H9 (cell line): Measurements from ENCODE around the gene PPP1R26. TPM values are rescaled to one million over a fixed set of nuclear protein-coding genes. Genes with fewer than 3 reads are reported as not detected.

Source experiments
- DNase-seq: peaks from one replicate; pipeline ENCODE4 v3.0.0-alpha.2; 2017
- H2AFZ ChIP-seq: one replicate; pipeline ENCODE4 v1.6.1; 2013; ENCODE audit warnings: mild to moderate bottlenecking, low read length, control low read depth, moderate library complexity
- H2AK5ac ChIP-seq: 2 replicates; pipeline ENCODE4 v1.6.1; 2013; ENCODE audit warnings: low read length, control low read depth, mixed read lengths; ENCODE audit not compliant: insufficient read length
- H2BK120ac ChIP-seq: one replicate; pipeline ENCODE4 v1.6.1; 2013; ENCODE audit warnings: low read depth, mild to moderate bottlenecking, low read length, control low read depth, inconsistent platforms; ENCODE audit not compliant: poor library complexity, severe bottlenecking
- H2BK12ac ChIP-seq: 2 replicates; pipeline ENCODE4 v1.6.1; 2013; ENCODE audit warnings: low read length, control low read depth, mixed read lengths, low read depth; ENCODE audit not compliant: insufficient read length
- H2BK15ac ChIP-seq: 2 replicates; pipeline ENCODE4 v1.6.1; 2013; ENCODE audit warnings: low read depth, low read length, control low read depth
- H2BK20ac ChIP-seq: one replicate; pipeline ENCODE4 v1.6.1; 2013; ENCODE audit warnings: low read depth, mild to moderate bottlenecking, low read length, control low read depth, inconsistent platforms; ENCODE audit not compliant: poor library complexity, severe bottlenecking
- H2BK5ac ChIP-seq: 2 replicates; pipeline ENCODE4 v1.6.1; 2013; ENCODE audit warnings: low read length, control low read depth, mixed read lengths; ENCODE audit not compliant: insufficient read length
- H3K14ac ChIP-seq: 2 replicates; pipeline ENCODE4 v1.6.1; 2013; ENCODE audit warnings: low read length, control low read depth; ENCODE audit not compliant: insufficient read depth
- H3K18ac ChIP-seq: 2 replicates; pipeline ENCODE4 v1.6.1; 2013; ENCODE audit warnings: low read depth, mild to moderate bottlenecking, mixed read lengths, low read length, control low read depth; ENCODE audit not compliant: insufficient read length
- H3K23ac ChIP-seq: 2 replicates; pipeline ENCODE4 v1.6.1; 2013; ENCODE audit warnings: low read length, control low read depth, mixed read lengths, low read depth; ENCODE audit not compliant: insufficient read length
- H3K23me2 ChIP-seq: 2 replicates; pipeline ENCODE4 v1.6.1; 2013; ENCODE audit warnings: low read depth, mild to moderate bottlenecking, mixed read lengths, low read length, control low read depth; ENCODE audit not compliant: insufficient read length, poor library complexity, severe bottlenecking
- H3K27ac ChIP-seq: 2 replicates; pipeline ENCODE4 v1.5.1; 2013; ENCODE audit warnings: low read length, control low read depth, mixed read lengths, low read depth; ENCODE audit not compliant: insufficient read length
- H3K27me3 ChIP-seq: 2 replicates; pipeline ENCODE4 v1.6.1; 2013; ENCODE audit warnings: low read length, control low read depth, inconsistent platforms; ENCODE audit not compliant: insufficient read depth
- H3K4ac ChIP-seq: 2 replicates; pipeline ENCODE4 v1.6.1; 2013; ENCODE audit warnings: low read depth, mild to moderate bottlenecking, control low read depth, inconsistent platforms, low read length, moderate library complexity
- H3K4me1 ChIP-seq: 2 replicates; pipeline ENCODE4 v1.6.1; 2013; ENCODE audit warnings: low read length, control low read depth, inconsistent platforms; ENCODE audit not compliant: insufficient read depth
- H3K4me2 ChIP-seq: 2 replicates; pipeline ENCODE4 v1.6.1; 2013; ENCODE audit warnings: low read length, control low read depth, mixed read lengths; ENCODE audit not compliant: insufficient read length, insufficient read depth
- H3K56ac ChIP-seq: 2 replicates; pipeline ENCODE4 v1.6.1; 2013; ENCODE audit warnings: low read depth, mild to moderate bottlenecking, mixed read lengths, low read length, control low read depth; ENCODE audit not compliant: insufficient read length
- H3K79me1 ChIP-seq: 2 replicates; pipeline ENCODE4 v1.6.1; 2013; ENCODE audit warnings: low read depth, mild to moderate bottlenecking, moderate library complexity, low read length, control low read depth, inconsistent platforms; ENCODE audit not compliant: insufficient read depth, poor library complexity, severe bottlenecking
- H3K79me2 ChIP-seq: 2 replicates; pipeline ENCODE4 v1.6.1; 2013; ENCODE audit warnings: low read length, control low read depth, inconsistent platforms; ENCODE audit not compliant: insufficient read depth
- H3K9ac ChIP-seq: 2 replicates; pipeline ENCODE4 v1.6.1; 2013; ENCODE audit warnings: low read length, control low read depth, mixed read lengths; ENCODE audit not compliant: insufficient read length; ENCODE audit errors: extremely low read depth
- H3K9me3 ChIP-seq: one replicate; pipeline ENCODE4 v1.6.1; 2013; ENCODE audit warnings: low read depth, low read length, inconsistent platforms; ENCODE audit not compliant: control insufficient read depth
- H3T11ph ChIP-seq: one replicate; pipeline ENCODE4 v1.6.1; 2013; ENCODE audit warnings: mild to moderate bottlenecking, low read length, control low read depth, inconsistent platforms
- H4K20me1 ChIP-seq: one replicate; pipeline ENCODE4 v1.6.1; 2013; ENCODE audit not compliant: control insufficient read depth, insufficient read length, insufficient read depth
- H4K5ac ChIP-seq: 2 replicates; pipeline ENCODE4 v1.6.1; 2013; ENCODE audit warnings: low read depth, mild to moderate bottlenecking, mixed read lengths, low read length, control low read depth; ENCODE audit not compliant: insufficient read length
- H4K8ac ChIP-seq: replicated peaks from 2 replicates; pipeline ENCODE4 v1.6.1; 2013; ENCODE audit warnings: low read length, control low read depth, mixed read lengths, low read depth; ENCODE audit not compliant: insufficient read length
- H4K91ac ChIP-seq: 2 replicates; pipeline ENCODE4 v1.6.1; 2013; ENCODE audit warnings: low read depth, mild to moderate bottlenecking, moderate library complexity, mixed read lengths, low read length, control low read depth; ENCODE audit not compliant: insufficient read length
- H3K27ac Mint-ChIP-seq, 3 experiments: 2 replicates in 2 of 3; 3 replicates in 1 of 3; pipeline ENCODE4 v1.8.0; 2020 to 2021; ENCODE audit warnings: mixed read lengths in 3 of 3, mild to moderate bottlenecking in 1 of 3, moderate library complexity in 1 of 3
- H3K27me3 Mint-ChIP-seq: 2 replicates; pipeline ENCODE4 v1.8.0; 2021; ENCODE audit warnings: low read depth, mild to moderate bottlenecking, moderate library complexity, mixed read lengths
- H3K36me3 Mint-ChIP-seq, 3 experiments: 2 replicates in 2 of 3; 3 replicates in 1 of 3; pipeline ENCODE4 v1.8.0; 2020 to 2021; ENCODE audit warnings: low read depth in 3 of 3, mixed read lengths in 3 of 3; ENCODE audit not compliant: insufficient read depth in 1 of 3
- H3K4me1 Mint-ChIP-seq, 2 experiments: 2 replicates each; pipeline ENCODE4 v1.8.0; 2020; ENCODE audit warnings: mixed read lengths in 2 of 2
- H3K4me3 Mint-ChIP-seq, 2 experiments: 2 replicates in 1 of 2; 3 replicates in 1 of 2; pipeline ENCODE4 v1.8.0; 2020 to 2021; ENCODE audit warnings: mild to moderate bottlenecking in 2 of 2, mixed read lengths in 2 of 2, moderate library complexity in 1 of 2
- H3K9me3 Mint-ChIP-seq, 2 experiments: 2 replicates in 1 of 2; 3 replicates in 1 of 2; pipeline ENCODE4 v1.8.0; 2020; ENCODE audit warnings: mild to moderate bottlenecking in 2 of 2, mixed read lengths in 2 of 2, moderate library complexity in 1 of 2
- WGBS: extraction: QIAGEN DNeasy Blood & Tissue Kit; methylation state at CpG from one replicate; pipeline ENCODE4 v1.1.7; 2013; ENCODE audit warnings: missing lambda C conversion rate, low lambda C conversion rate, mixed read lengths; ENCODE audit not compliant: insufficient read length; ENCODE audit errors: extremely low coverage; 5-methylcytosine and 5-hydroxymethylcytosine counted together
- total RNA-seq: library from RNA; stranded (reverse); gene quantifications from 2 replicates; pipeline ENCODE4 v1.2.1, GENCODE V29; 2021
- TF ChIP-seq, protein P1 (sequence below): fragments of 200-600 bp; sonication (generic); conservative IDR thresholded peaks from 3 replicates; pipeline ENCODE4 v1.8.0; 2021; ENCODE audit warnings: antibody characterized with exemption, mild to moderate bottlenecking

The PPP1R26 gene
- total RNA-seq, 1 experiment from 2014 or later, result 38.0 TPM

DNA sequence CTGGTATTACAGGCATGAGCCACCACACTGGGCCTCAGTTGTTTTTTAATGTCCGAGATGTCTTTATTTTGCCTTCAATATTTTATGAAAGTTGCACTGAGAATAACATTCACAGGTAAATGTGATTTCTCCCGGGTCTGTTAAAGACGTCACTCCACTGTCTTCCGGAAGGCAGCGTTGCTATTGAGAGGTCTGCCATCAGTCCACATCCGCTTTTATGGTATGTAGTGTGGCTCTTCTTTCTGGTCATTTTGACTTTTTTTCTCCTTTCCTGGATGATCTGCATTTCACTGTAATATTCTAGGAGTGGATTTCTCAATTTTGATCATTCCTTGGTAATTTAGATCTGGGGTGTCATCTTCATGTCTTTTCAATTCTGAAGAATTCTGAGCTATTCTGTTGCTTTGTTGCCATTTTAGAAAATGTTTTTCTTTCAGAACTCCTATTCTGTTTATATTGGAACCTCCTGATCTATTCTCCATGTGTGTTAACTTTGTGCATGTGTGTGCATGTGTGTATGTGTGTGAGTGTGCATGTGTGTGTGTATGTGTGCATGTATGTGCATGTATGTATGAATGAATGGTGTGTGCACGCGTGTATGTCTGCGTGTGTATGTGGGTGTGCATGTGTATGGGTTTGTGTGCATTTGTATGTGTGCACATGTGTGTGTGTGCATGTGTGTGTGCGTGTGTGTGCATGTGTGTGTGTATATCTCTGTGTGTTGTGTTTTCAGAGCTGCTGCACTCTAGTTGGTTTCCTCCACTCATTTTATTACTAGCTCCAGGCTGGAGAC lies 39.8 kb downstream of the PPP1R26 start:
- H3K9me3 ChIP-seq, result no peaks in the 10 kb centered on the region
- no peak for DNase-seq
- Mint-ChIP-seq H3K4me3 (no peak overlapping the region), H3K27ac (no peak overlapping the region), H3K36me3 (no peaks in the 10 kb centered on the region), H3K4me1 (peaks cover 2 to 5% of the 10 kb centered on the region in 2 experiments; a peak in 1 of 4 replicates), H3K27me3 (peaks cover 2% of the 10 kb centered on the region; the same call in 1 of the 2 replicates), H3K9me3 (peaks cover 0 to 5% of the 10 kb centered on the region in 2 experiments; a peak in 2 of 5 replicates)
- no peak overlapping the region for H3K27ac ChIP-seq
- no CpG with 5 or more reads among the region's 10 CpGs for WGBS
- no peak overlapping the region for H2AK5ac ChIP-seq
- H2BK120ac ChIP-seq, result no peak overlapping the region
- H3K4ac ChIP-seq, result no peak overlapping the region
- H3K14ac ChIP-seq, result no peak overlapping the region
- H2BK5ac ChIP-seq, result no peak overlapping the region
- no peaks in the 10 kb centered on the region for H3K79me2 ChIP-seq
- H3K27me3 ChIP-seq, result no peaks in the 10 kb centered on the region
- H4K5ac ChIP-seq, result no peak overlapping the region
- H3K4me2 ChIP-seq, result no peak overlapping the region
- no peak overlapping the region for H3K9ac ChIP-seq
- H2BK15ac ChIP-seq, result no peak overlapping the region
- no peak overlapping the region for H3K56ac ChIP-seq
- no peak overlapping the region for H2BK20ac ChIP-seq
- no peak overlapping the region for H3K23ac ChIP-seq
- H2AFZ ChIP-seq, result no peak overlapping the region
- H3K79me1 ChIP-seq, result no peaks in the 10 kb centered on the region
- H4K20me1 ChIP-seq, result no peaks in the 10 kb centered on the region
- TF ChIP-seq, protein P1, sequence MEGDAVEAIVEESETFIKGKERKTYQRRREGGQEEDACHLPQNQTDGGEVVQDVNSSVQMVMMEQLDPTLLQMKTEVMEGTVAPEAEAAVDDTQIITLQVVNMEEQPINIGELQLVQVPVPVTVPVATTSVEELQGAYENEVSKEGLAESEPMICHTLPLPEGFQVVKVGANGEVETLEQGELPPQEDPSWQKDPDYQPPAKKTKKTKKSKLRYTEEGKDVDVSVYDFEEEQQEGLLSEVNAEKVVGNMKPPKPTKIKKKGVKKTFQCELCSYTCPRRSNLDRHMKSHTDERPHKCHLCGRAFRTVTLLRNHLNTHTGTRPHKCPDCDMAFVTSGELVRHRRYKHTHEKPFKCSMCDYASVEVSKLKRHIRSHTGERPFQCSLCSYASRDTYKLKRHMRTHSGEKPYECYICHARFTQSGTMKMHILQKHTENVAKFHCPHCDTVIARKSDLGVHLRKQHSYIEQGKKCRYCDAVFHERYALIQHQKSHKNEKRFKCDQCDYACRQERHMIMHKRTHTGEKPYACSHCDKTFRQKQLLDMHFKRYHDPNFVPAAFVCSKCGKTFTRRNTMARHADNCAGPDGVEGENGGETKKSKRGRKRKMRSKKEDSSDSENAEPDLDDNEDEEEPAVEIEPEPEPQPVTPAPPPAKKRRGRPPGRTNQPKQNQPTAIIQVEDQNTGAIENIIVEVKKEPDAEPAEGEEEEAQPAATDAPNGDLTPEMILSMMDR, result no peak
- no peaks in the 10 kb centered on the region; the same call in 1 of the 2 replicates for H3K4me1 ChIP-seq
- H3K23me2 ChIP-seq, result no peaks in the 10 kb centered on the region
- no peak overlapping the region for H2BK12ac ChIP-seq
- H4K8ac ChIP-seq, result no peak overlapping the region
- H3T11ph ChIP-seq, result no peak overlapping the region
- no peak overlapping the region for H4K91ac ChIP-seq
- H3K18ac ChIP-seq, result no peak overlapping the region
